GM19468 (cell line): Measurements from ENCODE around the gene KRTAP9-8.
"Not testable (repeated sequence)": the region's sequence is repeated elsewhere in the genome, so short reads cannot be mapped to it uniquely, and the experiment has no call there.

Experiments
- ATAC-seq: cut with Tn5 transposase; IDR thresholded peaks from one replicate; pipeline ENCODE4 v1.9.1; 2021; ENCODE audit warnings: mild to moderate bottlenecking, moderate library complexity, moderate number of reproducible peaks; ENCODE audit not compliant: unreplicated experiment; ENCODE audit errors: extremely low read depth

The KRTAP9-8 gene

GRCh38 chr17:41237949-41238437 is at the start of gene KRTAP9-8:
Gene KRTAP9-8, plus strand, starts transcription at chr17:41237999. Its CDS starts 53 bp downstream, at chr17:41238052.
- ATAC-seq: not testable (repeated sequence)

GRCh38 chr17:41189837-41190318 is 47.9 kb upstream of the KRTAP9-8 start, which contains the start of gene KRTAP9-1:
Gene KRTAP9-1, plus strand, starts transcription at chr17:41189887. Its CDS starts 0 bp downstream, at chr17:41189887.
- not testable (repeated sequence) for ATAC-seq

- ATAC-seq: no peak
Observed at GRCh38 chr17:41190328-41190727, 47.5 kb upstream of the KRTAP9-8 start.

GRCh38 chr17:41196068-41196467 is 41.7 kb upstream of the KRTAP9-8 start:
- ATAC-seq: no peak

GRCh38 chr17:41199421-41200078 is 38.2 kb upstream of the KRTAP9-8 start:
- no peak for ATAC-seq

- ATAC-seq: no peak
Observed at GRCh38 chr17:41211845-41212466, 25.8 kb upstream of the KRTAP9-8 start.

- no peak for ATAC-seq
Observed at GRCh38 chr17:41212524-41213169, 25.2 kb upstream of the KRTAP9-8 start.

- ATAC-seq: no peak
Observed at GRCh38 chr17:41215681-41216080, 22.1 kb upstream of the KRTAP9-8 start.

GRCh38 chr17:41223821-41224220 is 14.0 kb upstream of the KRTAP9-8 start:
- no peak for ATAC-seq

GRCh38 chr17:41226051-41226450 is 11.7 kb upstream of the KRTAP9-8 start:
- ATAC-seq: no peak

GRCh38 chr17:41226598-41227095 is 11.2 kb upstream of the KRTAP9-8 start, which contains the start of gene KRTAP9-2:
Gene KRTAP9-2, plus strand, starts transcription at chr17:41226648. Its CDS starts 7 bp downstream, at chr17:41226655.
- ATAC-seq: not testable (repeated sequence)

GRCh38 chr17:41230094-41230493 is 7.7 kb upstream of the KRTAP9-8 start:
- no peak for ATAC-seq

GRCh38 chr17:41231731-41232130 is 6.1 kb upstream of the KRTAP9-8 start:
- no peak for ATAC-seq

GRCh38 chr17:41232399-41233105 is 5.2 kb upstream of the KRTAP9-8 start, which contains the start of gene KRTAP9-3:
Gene KRTAP9-3, plus strand, starts transcription at chr17:41232449. Its CDS starts 53 bp downstream, at chr17:41232502.
- not testable (repeated sequence) for ATAC-seq

GRCh38 chr17:41237116-41237515 is 683 bp upstream of the KRTAP9-8 start:
- ATAC-seq: not testable (repeated sequence)

- not testable (repeated sequence) for ATAC-seq
Observed at GRCh38 chr17:41246995-41247787, 9.4 kb downstream of the KRTAP9-8 start.

GRCh38 chr17:41249637-41250240 is 11.9 kb downstream of the KRTAP9-8 start, which contains the start of gene KRTAP9-4:
Gene KRTAP9-4, plus strand, starts transcription at chr17:41249687. Its CDS starts 34 bp downstream, at chr17:41249721.
- not testable (repeated sequence) for ATAC-seq

GRCh38 chr17:41251261-41251660 is 13.5 kb downstream of the KRTAP9-8 start:
- no peak for ATAC-seq
